Keratinocyte (primary cell): ENCODE results near the gene GOLT1A.

Source experiments
- CTCF ChIP-seq, 3 experiments: IDR thresholded peaks in 1 of 3; conservative IDR thresholded peaks in 1 of 3; optimal IDR thresholded peaks in 1 of 3; 2 replicates in 2 of 3; 3 replicates in 1 of 3; pipeline versions ENCODE3 to v1.5.1; 2011; ENCODE audit warnings: low read length in 3 of 3, mild to moderate bottlenecking in 3 of 3, moderate library complexity in 2 of 3, control low read depth in 1 of 3, inconsistent platforms in 1 of 3; ENCODE audit not compliant: insufficient read depth in 2 of 3; ENCODE audit errors: extremely low read depth in 1 of 3
- EZH2 ChIP-seq: IDR thresholded peaks from one replicate; pipeline ENCODE4 v1.6.1; 2012; ENCODE audit warnings: inconsistent platforms, mild to moderate bottlenecking, low read length, moderate library complexity

GRCh38 chr1:204211046-204211445 lies 2.7 kb downstream of the GOLT1A start:
- TF ChIP-seq CTCF (optimal IDR thresholded peaks at IDR 0.05 in 1 of 3, IDR thresholded peaks at IDR 0.05 in 1 of 3, conservative IDR thresholded peaks at IDR 0.05 in 1 of 3; ENCODE audit: extremely low read depth in 1 of 3, insufficient read depth in 2 of 3, low read length in 3 of 3) (no peak), EZH2 (no peak)
